NCI-H345 (cell line): ENCODE data around the gene SLC24A3.

Experiments used
- DNase-seq: peaks from one replicate; lab custom pipeline; 2025; lab: John Stamatoyannopoulos, UW

SLC24A3 gene

DNA sequence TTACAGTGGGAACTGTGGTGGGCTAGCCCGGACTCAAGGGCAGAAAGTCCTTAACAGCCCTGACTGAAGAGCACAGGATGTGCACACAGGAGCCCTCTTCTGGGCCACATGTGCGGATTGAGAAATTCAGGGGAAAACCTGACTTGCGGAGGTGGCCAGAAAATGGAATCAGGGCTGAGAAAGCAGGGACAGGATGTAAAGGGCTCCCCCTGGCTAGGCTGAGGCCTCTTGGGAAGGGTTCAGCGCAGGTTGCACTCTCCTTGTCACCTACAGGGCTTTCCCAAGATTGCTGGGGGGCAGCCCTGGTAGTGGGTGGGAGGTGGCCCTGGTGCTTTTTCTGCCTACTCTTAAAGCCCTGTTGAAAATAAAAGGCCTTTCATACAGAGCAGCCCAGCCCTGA, 251.2 kb downstream of the SLC24A3 start:
- DNase-seq, result no peak

DNA sequence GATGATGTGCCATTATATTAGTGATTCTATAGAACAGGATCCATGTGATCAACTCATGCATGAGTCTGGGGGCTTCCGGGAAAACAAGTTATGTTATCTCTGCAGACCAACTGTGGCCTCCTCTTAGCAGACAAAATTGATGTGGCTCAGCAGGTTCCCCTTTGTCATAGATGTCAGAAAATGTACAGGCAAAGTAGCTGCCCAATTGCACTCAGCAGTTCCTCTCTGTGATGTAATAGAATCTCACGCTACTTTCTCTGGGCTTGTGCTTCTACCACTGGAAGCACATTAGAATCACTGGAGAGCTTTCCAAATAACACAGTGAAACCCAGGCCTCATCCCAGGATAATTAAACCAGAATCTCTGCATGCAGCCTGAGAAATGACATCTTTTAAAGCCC, 253.1 kb downstream of the SLC24A3 start:
- DNase-seq, result no peak

DNA sequence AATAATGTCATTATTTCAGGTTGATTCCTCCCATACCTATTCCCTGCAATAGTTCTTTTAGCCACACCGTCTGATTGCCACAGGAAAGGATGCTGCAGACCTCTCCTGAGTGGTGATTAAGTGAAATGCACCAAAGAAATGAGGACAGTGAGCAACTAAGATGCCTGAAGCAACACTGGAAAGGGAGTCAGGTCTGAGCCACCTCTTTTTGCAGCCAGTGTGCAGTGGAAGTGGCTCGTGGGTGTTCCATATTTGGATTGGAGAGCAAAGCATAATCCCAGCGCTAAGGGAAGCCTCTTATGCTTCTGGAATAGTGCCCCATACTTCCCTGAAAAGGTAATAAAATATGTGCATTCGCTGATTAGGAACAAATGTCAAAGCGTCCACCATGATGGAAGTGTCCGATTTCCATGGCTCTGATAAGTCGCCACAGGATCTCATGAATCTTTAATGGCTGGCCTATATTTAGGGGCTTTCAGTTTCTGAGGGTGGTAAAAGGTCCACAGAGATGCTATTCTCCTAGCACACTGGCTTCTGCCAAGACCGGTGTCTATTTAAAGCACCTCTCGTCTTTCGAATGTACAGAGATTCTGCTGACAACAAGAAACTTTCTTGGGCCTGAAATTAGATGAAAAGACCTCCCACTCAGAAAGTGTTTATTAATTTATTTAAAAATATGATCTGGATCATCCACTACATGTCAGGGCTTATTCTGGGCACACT, 253.9 kb downstream of the SLC24A3 start:
- no peak for DNase-seq

DNA sequence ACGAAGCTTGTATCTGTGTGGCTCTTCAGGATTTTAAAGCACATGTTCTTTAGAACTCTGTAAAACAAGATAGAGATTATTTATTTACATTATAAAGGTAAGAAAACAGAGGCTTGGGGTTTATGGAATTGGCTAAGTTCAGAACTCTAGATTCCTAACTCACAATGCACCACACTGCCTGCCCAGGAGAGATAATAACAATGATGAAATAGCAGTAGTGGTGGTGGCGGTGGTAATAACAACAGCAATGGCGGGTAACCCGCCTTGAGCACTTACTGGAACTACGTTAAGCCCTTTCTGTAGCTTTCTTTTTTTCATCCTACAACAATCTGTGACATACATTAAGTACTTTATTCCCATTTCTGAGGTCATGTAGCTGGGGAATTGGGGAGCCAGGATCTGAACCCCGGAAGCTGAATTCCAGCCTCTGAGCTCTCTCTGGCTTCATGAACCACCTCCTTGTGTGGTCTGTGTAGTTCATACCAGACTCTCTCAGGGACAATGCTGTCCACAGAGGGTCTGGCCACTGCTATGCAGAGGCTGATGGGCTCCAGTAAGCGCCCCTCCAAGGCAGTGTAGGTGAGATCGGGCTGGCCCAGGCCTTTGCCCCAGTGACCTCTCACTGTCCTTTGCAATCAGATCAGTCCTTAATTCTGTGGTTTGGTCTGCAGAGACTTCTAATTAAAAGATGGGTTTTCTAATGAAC, 260.9 kb downstream of the SLC24A3 start:
- DNase-seq, result no peak

DNA sequence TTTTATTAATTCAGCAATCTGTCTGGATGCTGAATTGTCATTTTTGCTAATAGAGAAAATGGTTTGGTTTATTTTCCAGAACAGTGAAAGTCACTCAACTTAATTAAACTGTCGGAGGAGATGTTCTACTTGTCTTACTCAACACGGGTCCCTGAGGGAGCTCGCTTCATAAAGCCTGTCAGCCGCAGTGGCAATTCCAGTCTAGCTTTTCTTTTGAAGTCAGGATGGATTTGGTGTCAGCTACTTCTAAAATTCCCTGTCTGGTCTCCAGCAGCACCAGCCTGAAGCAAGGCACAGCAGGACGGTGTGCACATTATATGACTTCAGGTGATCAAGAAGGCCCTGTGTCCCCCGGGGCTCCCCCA, 261.5 kb downstream of the SLC24A3 start:
- DNase-seq, result no peak

DNA sequence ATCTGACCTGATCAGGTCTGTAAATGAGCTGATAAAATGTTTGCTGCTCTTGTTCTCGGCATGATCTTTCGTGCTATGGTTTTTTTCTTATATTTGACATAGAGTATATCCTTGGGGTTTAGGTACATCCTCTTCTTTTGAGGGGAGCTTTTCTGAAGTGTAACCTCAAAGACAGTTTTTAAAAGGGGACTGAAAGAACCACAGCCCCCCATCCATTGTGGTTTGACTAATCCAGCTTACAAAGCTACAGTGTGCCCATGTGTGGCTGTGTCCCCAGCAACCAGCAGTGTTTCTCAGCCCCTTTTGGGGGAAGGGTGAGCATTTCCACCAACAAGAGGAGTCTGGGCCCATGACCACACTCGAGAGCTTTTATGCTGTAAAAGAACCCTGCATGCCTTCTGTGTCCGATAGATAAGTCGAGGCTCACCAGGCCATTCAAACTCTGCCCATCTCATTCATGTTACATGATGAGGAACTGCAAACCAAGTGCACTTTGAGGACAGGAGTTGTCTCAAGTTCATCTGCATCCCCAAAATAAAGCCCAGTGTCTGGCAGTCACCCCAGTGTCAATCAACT, 266.0 kb downstream of the SLC24A3 start:
- no peak for DNase-seq

DNA sequence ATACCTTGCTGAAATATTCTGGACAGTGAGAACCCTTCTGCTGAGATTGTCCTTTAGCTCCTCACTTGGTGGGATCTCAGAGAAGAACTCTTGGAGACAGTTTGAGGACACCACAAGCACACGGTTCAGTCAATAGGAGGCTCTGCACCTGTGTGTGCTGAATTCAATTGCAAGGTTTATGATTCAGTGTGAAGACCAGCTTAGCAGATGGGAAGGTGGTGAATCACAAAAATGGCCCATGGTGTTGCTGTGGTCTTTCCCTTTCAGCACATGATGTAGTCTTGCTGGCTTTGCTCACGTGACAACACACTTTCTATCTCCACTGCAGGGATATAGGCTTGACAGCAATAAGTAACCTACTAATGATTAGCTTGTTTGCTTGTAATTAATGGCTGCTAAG, 270.3 kb downstream of the SLC24A3 start:
- no peak for DNase-seq

DNA sequence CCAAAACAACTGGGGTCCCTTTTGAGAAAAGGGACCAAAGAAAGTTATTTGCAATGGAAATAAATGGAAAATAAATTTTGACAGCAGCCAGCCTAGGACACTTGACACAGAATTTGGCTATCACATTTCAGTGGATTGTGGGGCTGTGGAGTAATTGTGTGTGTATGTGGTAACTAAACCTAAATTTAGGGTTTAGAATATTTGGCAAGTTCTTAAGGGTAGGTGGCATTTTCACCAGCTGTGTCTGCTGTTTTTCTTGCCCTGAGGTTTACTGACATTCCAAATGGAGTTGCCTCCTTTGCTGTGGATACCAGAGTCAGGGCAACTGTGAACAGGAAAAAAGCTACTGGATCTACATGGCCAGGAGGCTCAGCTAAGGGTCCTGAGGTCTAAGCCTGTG, 270.9 kb downstream of the SLC24A3 start:
- no peak for DNase-seq

DNA sequence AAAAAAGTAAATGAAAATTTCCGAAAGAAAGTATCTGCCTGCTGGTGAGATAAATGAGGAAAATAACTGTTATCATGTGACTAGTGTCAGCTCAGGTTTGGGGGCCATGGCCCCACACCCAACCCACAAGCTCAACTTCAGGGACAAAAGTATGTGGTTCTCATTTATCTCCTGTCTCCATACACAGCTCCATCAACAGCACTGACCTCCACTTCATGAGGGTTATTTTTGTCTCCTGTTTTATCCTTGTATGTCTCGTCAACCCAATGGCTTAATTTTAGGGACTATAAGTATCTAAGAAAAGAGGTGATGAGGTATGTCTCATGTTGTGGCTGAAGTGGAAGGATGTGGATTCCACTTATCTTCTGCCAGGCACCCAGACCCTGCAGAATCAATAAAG, 274.0 kb downstream of the SLC24A3 start:
- DNase-seq, result no peak

DNA sequence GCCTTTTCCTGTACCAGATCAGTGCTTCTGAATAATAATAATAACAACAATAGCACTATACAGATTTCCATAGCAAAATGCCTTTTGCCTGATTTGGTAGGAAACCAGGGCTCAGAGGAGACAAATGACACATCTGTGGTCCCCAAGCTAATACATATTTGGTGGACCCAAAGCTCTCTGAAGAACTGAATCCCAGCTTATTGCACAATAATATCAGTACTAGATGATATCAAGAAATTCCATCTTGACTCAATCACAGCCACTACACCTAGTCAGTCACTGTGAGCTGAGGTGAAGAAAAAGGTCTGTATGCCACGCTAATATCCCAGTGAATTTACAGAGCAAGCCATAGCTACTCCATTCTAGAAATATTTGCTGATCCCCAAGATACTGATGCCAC, 275.0 kb downstream of the SLC24A3 start:
- no peak for DNase-seq

DNA sequence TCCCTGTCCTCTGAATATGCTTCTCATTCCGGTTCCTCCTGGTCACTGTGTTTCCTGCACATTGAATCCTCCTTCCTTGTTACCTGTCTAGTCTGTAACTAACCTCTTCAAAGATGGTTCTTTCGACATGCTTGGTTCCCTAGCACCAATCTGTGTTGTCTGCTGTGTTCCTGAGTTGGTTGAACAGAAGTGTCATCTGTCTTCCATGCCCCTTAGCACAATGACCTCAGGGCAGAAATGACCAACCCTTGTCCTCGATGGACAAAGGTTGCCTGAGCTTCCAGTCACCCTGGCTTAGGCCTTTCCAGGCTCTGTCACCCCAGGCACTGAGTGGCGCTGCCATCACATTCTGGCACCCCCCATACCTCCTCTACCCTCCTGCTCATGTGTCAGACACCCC, 278.8 kb downstream of the SLC24A3 start:
- no peak for DNase-seq

DNA sequence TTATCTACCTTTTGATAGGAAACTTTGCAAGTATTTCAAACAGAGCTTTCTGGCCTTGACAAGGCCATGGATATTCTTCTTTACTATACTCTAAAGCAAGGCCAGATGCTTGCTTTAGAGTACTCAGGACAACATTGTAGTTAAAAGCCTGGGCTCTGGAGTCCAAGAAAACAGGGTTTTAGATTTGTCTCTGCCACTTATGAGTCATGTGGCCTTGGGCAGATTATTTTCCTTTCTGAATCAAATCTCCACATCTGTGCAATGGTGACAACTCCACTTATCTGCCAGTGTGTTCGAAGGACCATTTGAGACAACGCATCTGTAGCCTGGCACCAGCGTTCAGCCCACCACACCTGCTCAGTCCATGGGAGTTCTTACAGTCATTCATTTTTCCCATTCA, 279.7 kb downstream of the SLC24A3 start:
- DNase-seq, result no peak

DNA sequence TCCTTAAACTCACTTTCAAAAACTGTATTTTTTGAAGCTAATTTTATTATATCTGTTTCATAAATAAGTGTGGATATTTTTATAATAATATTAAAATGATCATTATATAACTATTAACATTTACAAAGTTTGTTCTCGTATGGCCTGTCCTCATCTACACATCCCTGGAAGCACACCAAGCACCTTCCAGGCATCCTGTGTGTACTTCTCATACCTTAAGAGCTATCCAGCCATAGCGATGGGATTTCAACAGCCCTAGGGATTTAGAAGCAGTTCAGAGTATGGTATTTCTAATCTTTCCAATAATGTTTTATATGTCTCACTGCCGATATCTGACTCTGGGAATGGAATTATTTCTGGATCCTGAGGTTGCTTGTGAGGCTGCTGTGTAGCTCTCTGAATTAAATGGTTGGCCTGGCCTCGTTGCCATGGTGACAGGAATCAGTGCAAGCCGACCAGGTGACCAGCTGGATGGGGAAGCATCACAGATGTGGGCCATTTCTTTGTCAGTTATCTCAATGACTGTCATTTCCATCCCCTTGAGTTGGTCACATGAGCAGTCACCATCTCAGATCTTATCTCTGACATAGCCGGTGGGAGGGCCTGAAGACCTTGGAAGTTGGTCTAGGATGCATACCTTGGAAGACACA, 280.4 kb downstream of the SLC24A3 start:
- DNase-seq, result no peak

DNA sequence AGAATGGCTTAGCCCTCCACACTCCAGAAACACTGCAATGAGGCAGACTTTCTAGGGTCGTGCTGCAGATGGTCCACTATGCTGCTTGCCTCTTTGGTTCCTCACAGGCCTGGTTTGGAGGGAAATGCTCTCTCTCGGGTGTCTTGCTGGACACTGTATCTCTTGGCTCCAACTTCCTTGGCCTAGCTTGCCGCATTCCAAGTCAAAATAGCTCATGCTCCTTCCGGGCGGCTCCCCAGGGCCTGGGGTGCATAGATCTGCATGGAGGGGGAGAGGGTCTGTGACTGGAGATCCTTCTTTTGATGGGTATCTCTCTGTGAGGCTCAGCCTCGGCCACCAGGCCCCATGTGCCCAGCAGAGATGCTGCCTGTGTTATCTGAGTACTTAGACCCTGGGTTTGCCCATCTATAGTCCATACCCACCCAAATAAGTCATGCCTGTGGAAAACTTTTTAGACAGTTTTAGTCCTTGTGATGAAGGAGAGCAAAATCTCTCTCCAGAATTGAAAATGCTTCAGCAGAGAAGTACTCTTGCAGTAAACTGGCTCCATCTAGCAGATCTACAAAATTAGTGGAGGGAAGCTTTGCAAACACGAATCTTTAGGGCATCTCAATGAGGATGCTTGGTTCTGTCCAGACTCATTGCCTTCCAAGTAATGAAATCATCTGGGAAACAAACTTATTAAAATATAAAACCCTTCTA, 281.5 kb downstream of the SLC24A3 start:
- DNase-seq, result no peak

DNA sequence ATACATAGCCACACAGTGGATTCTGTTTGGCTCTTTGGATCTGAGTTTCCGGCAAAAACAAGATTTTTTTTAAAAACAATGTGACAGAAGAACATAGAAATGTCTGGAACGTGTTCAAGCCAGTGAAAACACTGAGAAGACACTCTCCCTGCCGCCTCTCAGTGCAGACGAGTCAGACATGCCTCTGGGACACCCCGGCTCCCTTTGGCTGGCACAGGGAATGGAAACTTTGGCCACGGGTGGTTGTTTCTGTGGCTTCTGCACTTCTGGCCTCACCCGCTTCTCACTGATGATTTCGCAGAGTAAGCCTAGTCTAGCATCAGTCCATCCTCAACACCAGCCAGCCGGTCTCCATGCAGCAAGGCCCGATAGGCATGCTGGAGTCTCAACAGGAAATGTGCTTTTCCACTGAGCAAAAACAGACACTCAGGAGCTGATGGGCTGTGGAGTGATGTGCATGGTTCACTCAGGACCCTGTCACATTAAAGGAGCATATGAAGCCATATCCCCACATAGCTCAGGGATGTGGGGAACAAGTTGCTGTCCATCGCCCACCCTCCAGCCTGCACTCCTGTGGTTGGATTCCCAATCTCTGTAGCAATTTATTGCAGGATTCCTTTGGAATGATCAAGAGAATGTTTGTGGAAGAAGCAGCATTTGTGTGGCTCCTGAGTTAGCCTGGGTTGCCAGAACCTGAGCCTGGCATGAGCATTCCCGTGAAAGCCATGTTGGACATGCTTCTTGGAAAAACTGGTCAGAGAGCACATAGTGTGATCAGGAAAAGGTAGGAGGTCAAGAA, 283.7 kb downstream of the SLC24A3 start:
- DNase-seq, result no peak

DNA sequence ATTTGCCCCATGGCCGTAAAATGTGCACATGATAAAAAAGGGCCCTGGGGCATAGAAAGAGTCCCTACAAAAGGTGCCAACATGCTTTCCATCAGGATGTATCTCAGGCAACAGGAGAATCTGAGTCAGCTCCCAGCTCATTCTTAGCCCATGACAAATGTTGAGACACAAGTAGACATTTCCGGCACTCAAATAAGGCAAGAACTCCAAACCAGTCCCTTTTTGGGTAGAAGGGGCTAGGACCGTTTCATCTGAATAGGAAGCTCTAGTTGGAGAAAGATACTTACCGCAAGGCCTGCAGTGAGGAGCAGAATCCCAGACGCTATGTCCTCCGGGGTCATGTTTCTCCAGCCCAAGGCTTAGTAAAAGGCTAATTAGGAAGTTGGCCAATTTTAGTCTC, 284.6 kb downstream of the SLC24A3 start:
- DNase-seq, result no peak

DNA sequence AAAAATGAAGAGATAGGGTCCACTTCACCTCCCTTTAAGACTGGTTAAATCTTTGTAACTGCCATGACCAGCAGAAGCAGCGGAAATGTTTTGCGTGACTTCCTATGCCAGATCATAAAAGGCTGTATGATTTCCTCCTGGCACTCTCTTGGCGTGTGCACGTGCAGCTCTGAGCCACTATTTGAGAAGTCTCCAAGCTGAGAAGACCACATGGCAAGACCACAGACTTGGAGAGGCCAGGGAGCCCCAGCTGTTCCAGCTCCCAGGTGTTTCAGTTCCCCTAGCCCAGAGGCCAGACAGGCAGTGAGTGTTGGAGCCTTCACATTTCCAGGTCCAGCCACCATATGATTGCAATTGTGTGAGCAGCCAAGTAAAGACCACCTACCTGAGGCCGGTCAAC, 286.3 kb downstream of the SLC24A3 start:
- DNase-seq, result no peak

DNA sequence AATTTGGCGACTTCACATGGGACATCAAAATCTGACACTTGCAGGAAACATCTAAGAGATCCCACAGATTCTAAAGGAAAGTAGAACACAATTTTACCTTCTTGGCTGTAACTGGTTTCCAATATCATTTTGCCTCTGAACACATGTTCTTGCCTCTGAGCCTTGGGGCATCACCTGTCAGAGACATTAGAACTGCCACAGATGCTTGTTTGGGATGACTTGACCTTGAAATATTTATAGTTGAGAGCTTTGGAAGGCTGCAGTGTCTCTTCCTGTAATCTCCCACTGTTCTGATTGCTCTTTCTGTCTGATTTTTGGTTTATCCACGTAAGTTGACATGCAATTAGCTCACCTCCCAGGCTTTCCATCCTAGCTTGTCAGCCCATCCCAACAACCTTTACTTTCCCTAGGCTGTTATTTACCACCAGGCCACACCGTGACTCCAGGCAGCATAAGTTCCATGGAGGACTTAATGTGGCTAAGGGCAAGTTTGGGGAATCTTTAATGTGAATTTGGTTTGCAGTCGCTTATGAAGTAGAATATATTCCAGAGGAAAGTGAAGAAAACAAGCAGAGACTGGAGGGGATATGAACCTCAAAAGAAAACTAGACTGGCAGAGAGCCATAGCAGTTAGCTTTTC, 289.2 kb downstream of the SLC24A3 start:
- no peak for DNase-seq

DNA sequence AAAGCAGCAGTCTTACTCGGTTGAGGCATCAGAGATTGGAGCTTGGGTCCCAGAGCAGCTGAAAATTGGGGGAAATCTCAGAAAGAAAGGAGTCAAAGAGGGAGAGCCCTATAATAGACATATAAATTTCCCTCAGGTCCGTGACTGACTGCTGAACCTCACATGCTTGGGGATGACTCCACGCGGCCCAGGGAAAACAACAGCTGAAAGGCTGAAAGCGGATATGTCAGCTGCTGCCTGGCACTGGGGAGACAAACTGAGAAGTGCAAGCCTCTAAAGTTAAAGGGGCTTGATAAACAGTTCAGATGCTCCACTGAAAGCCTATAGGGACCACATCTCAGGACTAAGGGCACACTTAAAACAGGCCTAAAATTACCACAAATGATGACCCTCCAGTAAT, 289.7 kb downstream of the SLC24A3 start:
- no peak for DNase-seq

DNA sequence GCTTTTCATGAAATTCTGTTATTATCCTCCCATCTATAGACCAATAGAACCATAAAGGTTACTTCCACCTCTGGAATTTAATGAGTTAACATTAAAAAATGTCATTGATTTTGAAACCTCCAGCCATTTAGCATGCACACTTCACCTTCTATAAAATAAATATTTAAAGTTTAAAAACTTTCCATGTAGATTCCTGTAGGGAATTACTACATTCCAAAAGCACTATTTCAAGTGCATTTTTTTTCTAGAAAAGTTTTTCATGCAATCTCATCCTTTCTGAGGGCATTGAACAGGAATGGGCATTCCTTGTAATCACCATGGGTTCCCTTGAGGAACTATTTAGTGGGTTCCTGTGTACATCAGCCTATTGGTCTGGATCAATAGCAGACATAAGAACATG, 291.8 kb downstream of the SLC24A3 start:
- DNase-seq, result no peak

DNA sequence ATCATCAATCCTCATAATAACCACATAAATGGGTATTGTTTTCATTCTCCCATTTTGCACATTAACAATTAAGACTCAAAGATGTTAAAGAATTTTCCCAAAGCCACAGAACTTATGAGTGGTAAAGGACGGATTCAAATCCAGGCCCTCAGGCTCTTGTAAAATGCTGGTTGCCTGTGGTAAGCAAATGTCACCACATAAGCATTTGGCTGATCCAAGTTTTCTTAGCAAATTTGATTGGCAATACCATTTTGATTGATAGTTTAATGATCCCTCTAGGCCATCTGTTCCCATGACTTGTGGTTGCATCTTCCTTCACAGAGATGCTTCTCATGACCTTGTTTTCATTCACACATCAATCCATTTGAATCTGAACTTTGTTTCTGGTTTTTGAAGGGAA, 293.6 kb downstream of the SLC24A3 start:
- DNase-seq, result no peak
